ENCODE results near the gene CA11. TPM values are rescaled to one million over a fixed set of nuclear protein-coding genes. Genes with fewer than 3 reads are reported as not detected.

The CA11 gene
- total and polyA plus RNA-seq, 2 of the 8 experiments (the other 6 are each of a cell fraction or from before 2014, with no cell fraction given) = 51.7 to 71.4 TPM

DNA sequence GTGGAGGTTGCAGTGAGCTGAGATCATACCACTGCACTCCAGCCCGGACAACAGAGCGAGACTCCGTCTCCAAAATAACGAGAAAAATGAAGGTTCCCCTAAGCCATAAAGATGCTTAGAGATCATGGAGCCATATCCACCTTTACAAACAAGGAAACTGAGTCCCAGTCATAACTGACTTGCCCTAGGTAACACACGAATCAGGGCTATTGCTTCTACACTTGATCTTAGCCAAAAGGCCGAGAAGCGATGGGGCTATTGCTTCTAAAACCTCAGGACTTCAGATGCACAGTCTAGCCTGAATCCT, 12.0 kb downstream of the CA11 start:
- Histone ChIP-seq H2AFZ (ENCODE audit: low read length) (no peak overlapping the region), H2BK5ac (ENCODE audit: low read depth, low read length) (no peak overlapping the region), H3K4me3 (ENCODE audit: extremely low read depth in 1 of 4, insufficient read depth in 2 of 4, low read depth in 3 of 4, low read length in 4 of 4) (peak overlapping the region in 2 of 4 experiments; percentile 8 to 38; a peak in 2 of 8 replicates), H3K23me2 (ENCODE audit: low read depth, low read length) (peaks cover 33% of the 10 kb centered on the region), H3K4ac (replicated peaks; ENCODE audit: insufficient read length, low read depth, low read length) (no peak overlapping the region), H3K79me1 (ENCODE audit: low read depth, low read length) (no peaks in the 10 kb centered on the region), H2BK120ac (replicated peaks; ENCODE audit: low read depth, low read length) (no peak overlapping the region), H4K8ac (ENCODE audit: extremely low read depth, insufficient read depth, low read length) (no peak overlapping the region), H2AK5ac (ENCODE audit: low read depth, low read length) (no peak overlapping the region), H3K23ac (ENCODE audit: insufficient read length) (no peak overlapping the region), H3K56ac (replicated peaks; ENCODE audit: insufficient read length, low read depth, low read length) (no peak overlapping the region), H2BK12ac (ENCODE audit: low read depth, low read length) (0 out of 2 replicates have a peak overlapping the region, but pooled peaks have one; percentile 7), H3K14ac (ENCODE audit: insufficient read length) (no peak overlapping the region), H3K36me3 (ENCODE audit: control insufficient read depth in 2 of 4, insufficient read depth in 4 of 4, low read length in 3 of 4) (no peaks in the 10 kb centered on the region), H3K9ac (replicated peaks in 1 of 4; ENCODE audit: extremely low read depth in 1 of 4, low read depth in 3 of 4, low read length in 3 of 4) (0 out of 7 replicates have a peak overlapping the region, but pooled peaks of 1 of the 4 experiments have one; percentile 17), H3K9me3 (ENCODE audit: insufficient read depth in 2 of 2, low read depth in 1 of 2, low read length in 1 of 2) (no peaks in the 10 kb centered on the region), H3K4me2 (ENCODE audit: insufficient read depth in 1 of 2, low read depth in 2 of 2, low read length in 2 of 2) (peak overlapping the region; percentile 50 to 94), H4K91ac (replicated peaks; ENCODE audit: insufficient read length, low read length) (no peak overlapping the region), H2BK15ac (ENCODE audit: low read length) (no peak overlapping the region), H3K18ac (ENCODE audit: extremely low read depth, low read length) (no peak overlapping the region), H3K79me2 (ENCODE audit: control insufficient read depth in 1 of 2, insufficient read depth in 2 of 2, low read length in 2 of 2) (no peaks in the 10 kb centered on the region), H4K20me1 (replicated peaks in 1 of 2; ENCODE audit: control insufficient read depth in 1 of 2, insufficient read depth in 2 of 2, low read length in 2 of 2) (peaks cover 0 to 6% of the 10 kb centered on the region in 2 experiments), H4K5ac (ENCODE audit: insufficient read length, low read depth, low read length) (no peak overlapping the region), H3K4me1 (replicated peaks in 1 of 4; ENCODE audit: control insufficient read depth in 3 of 4, insufficient read depth in 4 of 4, low read length in 3 of 4) (peaks cover 9 to 36% (median 27%) of the 10 kb centered on the region in 4 experiments), H2BK20ac (ENCODE audit: low read length) (no peak overlapping the region), H3K27me3 (replicated peaks in 1 of 4; ENCODE audit: control insufficient read depth in 3 of 4, extremely low read depth in 1 of 4, insufficient read depth in 3 of 4, low read length in 3 of 4) (peaks cover 0 to 2% (median 0%) of the 10 kb centered on the region in 4 experiments; a peak in 2 of 7 replicates), H3K27ac (ENCODE audit: low read depth, low read length) (no peak overlapping the region)
- DNase-seq (ENCODE audit: low read depth in 1 of 2, low spot score in 2 of 2) = no peak
- ChIA-PET POLR2A (ENCODE audit: partially characterized antibody) (interaction anchor here (0.6 to 30.9 kb wide), 4 partner anchors 12 to 325 kb away, joined by 3 to 788 read pairs (median 6); partner anchors contain the start of genes CA11, FAM83E, RPL18 and SPACA4), CTCF (ENCODE audit: partially characterized antibody) (interaction anchor here (0.6 to 1.5 kb wide), 4 partner anchors 10 to 99 kb away, joined by 3 to 4 read pairs (median 3); no protein-coding TSS in a partner anchor)
- no peak for FAIRE-seq
- WGBS, 2 experiments (ENCODE audit: extremely low coverage in 1 of 2, insufficient coverage in 1 of 2, insufficient read length in 1 of 2, insufficient replicate concordance in 2 of 2, low coverage in 1 of 2, low lambda C conversion rate in 2 of 2, missing lambda C conversion rate in 1 of 2) = 80% methylated on average over 7 of the region's 7 CpGs; no CpG with 5 or more reads in 1 of the 2 experiments
- no peak for TF ChIP-seq RXRA (IDR thresholded peaks at IDR 0.05; ENCODE audit: insufficient read depth, low read depth, low read length)

Data from H1 (cell line).